GM12892 (cell line): ENCODE measurements around the gene ADAMTS16.

ENCODE experiments used
- POLR2A ChIP-seq: IDR thresholded peaks from 2 replicates; pipeline ENCODE4 v1.6.1; 2011; ENCODE audit warnings: low read depth, low read length, control low read depth
- POLR2AphosphoS5 ChIP-seq: IDR thresholded peaks from 2 replicates; pipeline ENCODE4 v1.6.1; 2011; ENCODE audit warnings: low read depth, low read length, control low read depth
- TAF1 ChIP-seq: IDR thresholded peaks from 2 replicates; pipeline ENCODE4 v1.6.1; 2011; ENCODE audit warnings: low read depth, mild to moderate bottlenecking, control low read depth, low read length, borderline replicate concordance

- no peak for TF ChIP-seq POLR2AphosphoS5
- no peak for TF ChIP-seq POLR2A
- TF ChIP-seq TAF1: no peak
These were observed 38.9 kb downstream of the ADAMTS16 start for GRCh38 chr5:5179079-5179478.
